K562 (cell line): ENCODE data around the gene CFAP58. TPM values are rescaled to one million over a fixed set of nuclear protein-coding genes. Genes with fewer than 3 reads are reported as not detected.

Source experiments
- ATAC-seq: fragments of 200-7000 bp; cut with Tn5 transposase; 3 replicates; pipeline ENCODE4 v1.9.1; 2020; ENCODE audit warnings: moderate library complexity
- BruUV-seq: library from RNA; stranded (reverse); fragments of 400-500 nt; replicated peaks from 2 replicates; lab custom pipeline; 2021; lab: Mats Ljungman, UMichigan
- CTCF ChIA-PET: fragments of 300-600 bp; formaldehyde crosslinking; extraction: SDS; loops from one replicate; lab custom pipeline; 2021; ENCODE audit warnings: low intra/inter-chr PET ratio; lab: Yijun Ruan, JAX
- POLR2A ChIA-PET: fragments of 300-600, 350-650 bp; sonication (Branson Sonifier 250); formaldehyde crosslinking; extraction: SDS; loops from one replicate; lab custom pipeline; 2021; ENCODE audit warnings: antibody characterized with exemption, inconsistent platforms; lab: Yijun Ruan, JAX
- DNase-seq, 4 experiments: peaks; one replicate each; pipeline versions ENCODE4 v3.0.0 to v3.0.0-alpha.2; 2011 to 2018; ENCODE audit warnings: low spot score in 3 of 4, mixed read lengths in 3 of 4; ENCODE audit errors: extremely low read depth in 1 of 4
- FAIRE-seq: peaks from 2 replicates; lab custom pipeline; 2011; peaks lifted over from hg19 to GRCh38; lab: Jason Lieb, UNC
- H2AFZ ChIP-seq: 2 replicates; pipeline ENCODE4 v1.6.0; 2011; ENCODE audit warnings: low read depth, low read length, control low read depth, inconsistent platforms
- H3K27ac ChIP-seq: fragments of 200-600 bp; 3 replicates; pipeline ENCODE4 v1.8.0; 2011; ENCODE audit warnings: low read depth, mild to moderate bottlenecking, control low read depth, inconsistent platforms, low read length, moderate library complexity, mixed read lengths; ENCODE audit errors: extremely low read depth
- H3K27me3 ChIP-seq, 2 experiments: fragments of 300-600 bp in 1 of 2; 2 replicates in 1 of 2; 3 replicates in 1 of 2; pipeline versions ENCODE4 v1.6.0 to v1.8.0; 2011; ENCODE audit warnings: inconsistent platforms in 2 of 2, low read length in 2 of 2, mild to moderate bottlenecking in 1 of 2, mixed read lengths in 1 of 2, moderate library complexity in 1 of 2; ENCODE audit not compliant: control insufficient read depth in 2 of 2, insufficient read depth in 2 of 2
- H3K36me3 ChIP-seq: fragments of 300-600 bp; 3 replicates; pipeline ENCODE4 v1.8.0; 2011; ENCODE audit warnings: mild to moderate bottlenecking, low read length, inconsistent platforms; ENCODE audit not compliant: control insufficient read depth, insufficient read depth
- H3K4me1 ChIP-seq, 2 experiments: fragments of 200-600 bp in 1 of 2; replicated peaks in 1 of 2; 2 replicates in 1 of 2; 3 replicates in 1 of 2; pipeline versions ENCODE4 v1.5.1 to v1.8.0; 2011; ENCODE audit warnings: inconsistent platforms in 2 of 2, low read length in 2 of 2, mild to moderate bottlenecking in 1 of 2, mixed read lengths in 1 of 2, moderate library complexity in 1 of 2; ENCODE audit not compliant: control insufficient read depth in 2 of 2, insufficient read depth in 2 of 2
- H3K4me2 ChIP-seq: 2 replicates; pipeline ENCODE4 v1.6.1; 2011; ENCODE audit warnings: low read length, control low read depth, inconsistent platforms, mixed read lengths; ENCODE audit not compliant: insufficient read depth
- H3K4me3 ChIP-seq: fragments of 200-600 bp; sonication (generic), shearing (Covaris generic); 2 replicates; pipeline ENCODE4 v1.5.1; 2016; ENCODE audit warnings: control low read depth, inconsistent platforms
- H3K79me2 ChIP-seq: fragments of 200-600 bp; 3 replicates; pipeline ENCODE4 v1.8.0; 2011; ENCODE audit warnings: low read length, inconsistent platforms; ENCODE audit not compliant: control insufficient read depth, insufficient read depth
- H3K9ac ChIP-seq, 2 experiments: 2 replicates each; pipeline versions ENCODE4 v1.6.0 to v1.6.1; 2011; ENCODE audit warnings: low read depth in 2 of 2, low read length in 2 of 2, control low read depth in 1 of 2, inconsistent platforms in 1 of 2, mild to moderate bottlenecking in 1 of 2, mixed read lengths in 1 of 2; ENCODE audit not compliant: insufficient read depth in 1 of 2
- H3K9me1 ChIP-seq: one replicate; pipeline ENCODE4 v1.6.0; 2011; ENCODE audit warnings: inconsistent platforms, mild to moderate bottlenecking, low read length, moderate library complexity; ENCODE audit not compliant: control insufficient read depth, insufficient read depth
- H3K9me3 ChIP-seq: replicated peaks from 2 replicates; pipeline ENCODE4 v1.5.1; 2011; ENCODE audit warnings: low read depth, low read length, inconsistent platforms; ENCODE audit not compliant: control insufficient read depth, insufficient read depth
- H4K20me1 ChIP-seq: replicated peaks from 2 replicates; pipeline ENCODE4 v1.6.1; 2011; ENCODE audit warnings: low read length, inconsistent platforms, mixed read lengths; ENCODE audit not compliant: control insufficient read depth, insufficient read depth
- ARNT ChIP-seq, 2 experiments: fragments of 450-650 bp; IDR thresholded peaks; 2 replicates each; pipeline ENCODE4 v1.6.1; 2016; ENCODE audit warnings: mild to moderate bottlenecking in 1 of 2
- CCNT2 ChIP-seq: IDR thresholded peaks from 2 replicates; pipeline ENCODE4 v1.6.1; 2011; ENCODE audit warnings: borderline replicate concordance, low read depth, mild to moderate bottlenecking, moderate library complexity, mixed read lengths, low read length; ENCODE audit not compliant: insufficient read length; ENCODE audit errors: extremely low read depth
- CTBP1 ChIP-seq: fragments of 450-650 bp; IDR thresholded peaks from 2 replicates; pipeline ENCODE4 v1.6.1; 2016; ENCODE audit warnings: borderline replicate concordance
- DACH1 ChIP-seq: fragments of 450-650 bp; IDR thresholded peaks from 2 replicates; pipeline ENCODE4 v1.6.1; 2018; ENCODE audit not compliant: partially characterized antibody
- HMGXB4 ChIP-seq: sonication (generic); formaldehyde crosslinking; IDR thresholded peaks from 2 replicates; pipeline ENCODE4 v1.8.1; 2023; ENCODE audit warnings: mild to moderate bottlenecking, missing genetic modification reagents
- MAFG ChIP-seq: fragments of 450-650 bp; conservative IDR thresholded peaks from 2 replicates; pipeline ENCODE4 v1.6.1; 2016; ENCODE audit warnings: missing genetic modification characterization, missing compliant biosample characterization
- SIRT6 ChIP-seq: IDR thresholded peaks from one replicate; pipeline ENCODE4 v1.6.1; 2012; ENCODE audit warnings: low read depth, mild to moderate bottlenecking, control low read depth, inconsistent platforms, low read length, moderate library complexity
- ZBTB7A ChIP-seq: IDR thresholded peaks from 2 replicates; pipeline ENCODE4 v1.6.1; 2011; ENCODE audit warnings: low read depth, mild to moderate bottlenecking, low read length, moderate library complexity, borderline replicate concordance; ENCODE audit not compliant: control insufficient read depth
- WGBS: fragments of 100-300 bp; shearing (Covaris generic); methylation state at CpG from one replicate; pipeline ENCODE4 v1.1.6; 2016; ENCODE audit warnings: low coverage, mixed read lengths; ENCODE audit not compliant: insufficient coverage; ENCODE audit errors: missing lambda C conversion rate; 5-methylcytosine and 5-hydroxymethylcytosine counted together
- in situ Hi-C: fragments of 300-500 bp; cut with MboI; formaldehyde crosslinking; loops from 4 replicates; pipeline ENCODE4 v1.15.0; 2018; ENCODE audit warnings: inconsistent platforms, mixed read lengths
- intact Hi-C: fragments of 100-400 bp; cut with micrococcal nuclease; formaldehyde crosslinking; loops from 2 replicates; pipeline ENCODE4 v1.14.2; 2022
- polyA plus RNA-seq, 8 experiments: library from polyadenylated mRNA; depleted of rRNA in 4 of 8; stranded (reverse) in 5 of 8; unstranded in 3 of 8; fragments of >200 nt; fragmentation: Nextera tagmentation in 2 of 8; fragmentation: Illumina TruSeq in 1 of 8; extraction: Ambion mirVana in 2 of 8; extraction: Trizol in 1 of 8; gene quantifications; 2 replicates each; pipeline versions ENCODE4 v1.2.1 to v1.2.3, GENCODE V29; 2011 to 2014; ENCODE audit warnings: inconsistent platforms in 1 of 8, missing spikeins in 1 of 8
- total RNA-seq, 7 experiments: library from RNA; depleted of rRNA in 6 of 7; stranded (reverse); fragments of >200 nt in 6 of 7; fragmentation: Illumina TruSeq in 2 of 7; extraction: Trizol in 2 of 7; gene quantifications; 2 replicates each; pipeline versions ENCODE4 v1.2.1 to v1.2.3, GENCODE V29; 2011 to 2021; ENCODE audit warnings: low replicate concordance in 1 of 7
- TF ChIP-seq, protein P1 (sequence below): fragments of 250-450 bp; sonication (Bioruptor Pico); IDR thresholded peaks from 2 replicates; pipeline ENCODE4 v1.4.0; 2020; ENCODE audit warnings: mild to moderate bottlenecking
- TF ChIP-seq, protein P2 (sequence below): fragments of 250-450 bp; sonication (Bioruptor Pico); IDR thresholded peaks from 2 replicates; pipeline ENCODE4 v1.5.0; 2020; ENCODE audit warnings: mild to moderate bottlenecking, borderline replicate concordance

The CFAP58 gene
- total and polyA plus RNA-seq, 9 of the 15 experiments (the other 6 are each of a cell fraction or from before 2014, with no cell fraction given), result 0.08 to 2.0 (median 0.71) TPM

DNA sequence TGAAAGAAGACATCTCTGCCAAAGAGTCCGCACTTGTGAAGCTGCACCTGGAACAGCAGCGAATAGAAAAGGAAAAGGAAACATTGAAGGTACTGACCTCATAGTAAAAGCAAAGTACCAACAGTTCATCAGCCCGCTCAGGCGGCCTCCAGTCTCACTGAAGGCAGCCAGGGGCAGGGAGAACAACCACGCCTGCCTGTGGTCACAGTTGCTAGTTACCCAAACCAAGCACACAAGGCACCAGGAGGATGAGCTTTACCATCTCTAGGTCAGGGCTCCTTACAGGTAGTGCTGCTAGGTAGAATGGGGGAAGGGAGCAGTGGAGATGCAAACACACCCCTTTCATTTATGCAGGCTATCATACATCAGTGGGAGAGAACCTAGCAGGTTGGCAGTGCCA lies 39.8 kb downstream of the CFAP58 start:
- Histone ChIP-seq H3K4me1 (0 out of 5 replicates have a peak, but pooled peaks cover 0 to 3% of the 10 kb centered on the region in 2 experiments), H3K79me2 (no peaks in the 10 kb centered on the region), H4K20me1 (no peaks in the 10 kb centered on the region), H3K9me3 (no peaks in the 10 kb centered on the region), H3K4me2 (no peak overlapping the region), H2AFZ (no peak overlapping the region), H3K9me1 (no peaks in the 10 kb centered on the region), H3K4me3 (no peak overlapping the region), H3K27me3 (peaks cover 0 to 5% of the 10 kb centered on the region in 2 experiments; a peak in 1 of 5 replicates), H3K36me3 (no peaks in the 10 kb centered on the region), H3K9ac (no peak overlapping the region), H3K27ac (no peak overlapping the region)
- no peak for TF ChIP-seq DACH1
- TF ChIP-seq MAFG, result no peak
- DNase-seq (no peak), ATAC-seq (no peak), FAIRE-seq (no peak)
- ChIA-PET CTCF (no interaction called here), POLR2A (interaction anchor here (0.6 to 0.9 kb wide), 2 partner anchors 19 to 430 kb away, joined by 3 to 5 read pairs; no protein-coding TSS in a partner anchor)
- WGBS, result 2% methylated on average over 5 of the region's 5 CpGs
- intact Hi-C loops, result no loop called here
- BruUV-seq, result no TSS peak
- in situ Hi-C loops, result no loop called here

DNA sequence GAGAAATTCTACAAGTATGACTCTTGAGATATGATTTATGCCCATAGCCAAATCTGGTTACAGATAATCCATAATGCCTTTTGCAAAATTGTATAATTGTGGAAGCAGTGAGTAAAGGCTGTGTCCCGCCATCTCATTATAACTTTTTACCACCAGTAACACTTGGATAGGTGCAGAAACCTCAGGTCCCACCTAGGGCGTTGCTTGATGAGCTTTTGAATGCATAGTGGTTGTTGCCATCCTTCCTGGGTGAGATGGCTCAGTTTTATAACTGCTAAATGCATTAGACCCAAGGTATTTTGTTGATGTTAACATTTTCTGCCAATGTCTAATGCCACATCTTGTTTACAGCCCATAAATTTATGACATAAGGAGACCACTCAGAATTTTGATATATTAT lies 42.9 kb downstream of the CFAP58 start:
- peaks cover 0 to 5% of the 10 kb centered on the region in 2 experiments; a peak in 2 of 5 replicates for H3K27me3 ChIP-seq
- H3K36me3 ChIP-seq, result no peaks in the 10 kb centered on the region
- ATAC-seq (no peak), DNase-seq (no peak), FAIRE-seq (no peak)
- no peaks in the 10 kb centered on the region for H3K79me2 ChIP-seq
- H2AFZ ChIP-seq, result no peak overlapping the region
- no peaks in the 10 kb centered on the region for H3K9me1 ChIP-seq
- ChIA-PET POLR2A (no interaction called here), CTCF (no interaction called here)
- H4K20me1 ChIP-seq, result no peaks in the 10 kb centered on the region
- H3K9ac ChIP-seq, result no peak overlapping the region
- in situ Hi-C loops (no loop called here), intact Hi-C loops (no loop called here)
- no TSS peak for BruUV-seq
- H3K4me3 ChIP-seq, result no peak overlapping the region
- 0% methylated on average over 2 of the region's 2 CpGs for WGBS
- 0 out of 5 replicates have a peak, but pooled peaks cover 0 to under 1% of the 10 kb centered on the region in 2 experiments for H3K4me1 ChIP-seq
- no peaks in the 10 kb centered on the region for H3K9me3 ChIP-seq
- no peak overlapping the region for H3K4me2 ChIP-seq
- H3K27ac ChIP-seq, result no peak overlapping the region
- TF ChIP-seq CTBP1 (no peak), ZBTB7A (no peak), HMGXB4 (CRISPR knock-in tag) (no peak), SIRT6 (no peak), ARNT (IDR thresholded peaks at IDR 0.05) (no peak), CCNT2 (no peak)
- TF ChIP-seq, protein P1, sequence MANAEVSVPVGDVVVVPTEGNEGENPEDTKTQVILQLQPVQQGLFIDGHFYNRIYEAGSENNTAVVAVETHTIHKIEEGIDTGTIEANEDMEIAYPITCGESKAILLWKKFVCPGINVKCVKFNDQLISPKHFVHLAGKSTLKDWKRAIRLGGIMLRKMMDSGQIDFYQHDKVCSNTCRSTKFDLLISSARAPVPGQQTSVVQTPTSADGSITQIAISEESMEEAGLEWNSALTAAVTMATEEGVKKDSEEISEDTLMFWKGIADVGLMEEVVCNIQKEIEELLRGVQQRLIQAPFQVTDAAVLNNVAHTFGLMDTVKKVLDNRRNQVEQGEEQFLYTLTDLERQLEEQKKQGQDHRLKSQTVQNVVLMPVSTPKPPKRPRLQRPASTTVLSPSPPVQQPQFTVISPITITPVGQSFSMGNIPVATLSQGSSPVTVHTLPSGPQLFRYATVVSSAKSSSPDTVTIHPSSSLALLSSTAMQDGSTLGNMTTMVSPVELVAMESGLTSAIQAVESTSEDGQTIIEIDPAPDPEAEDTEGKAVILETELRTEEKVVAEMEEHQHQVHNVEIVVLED (CRISPR knock-in tag), result no peak
- TF ChIP-seq, protein P2, sequence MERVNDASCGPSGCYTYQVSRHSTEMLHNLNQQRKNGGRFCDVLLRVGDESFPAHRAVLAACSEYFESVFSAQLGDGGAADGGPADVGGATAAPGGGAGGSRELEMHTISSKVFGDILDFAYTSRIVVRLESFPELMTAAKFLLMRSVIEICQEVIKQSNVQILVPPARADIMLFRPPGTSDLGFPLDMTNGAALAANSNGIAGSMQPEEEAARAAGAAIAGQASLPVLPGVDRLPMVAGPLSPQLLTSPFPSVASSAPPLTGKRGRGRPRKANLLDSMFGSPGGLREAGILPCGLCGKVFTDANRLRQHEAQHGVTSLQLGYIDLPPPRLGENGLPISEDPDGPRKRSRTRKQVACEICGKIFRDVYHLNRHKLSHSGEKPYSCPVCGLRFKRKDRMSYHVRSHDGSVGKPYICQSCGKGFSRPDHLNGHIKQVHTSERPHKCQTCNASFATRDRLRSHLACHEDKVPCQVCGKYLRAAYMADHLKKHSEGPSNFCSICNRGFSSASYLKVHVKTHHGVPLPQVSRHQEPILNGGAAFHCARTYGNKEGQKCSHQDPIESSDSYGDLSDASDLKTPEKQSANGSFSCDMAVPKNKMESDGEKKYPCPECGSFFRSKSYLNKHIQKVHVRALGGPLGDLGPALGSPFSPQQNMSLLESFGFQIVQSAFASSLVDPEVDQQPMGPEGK, result no peak
